PFSK-1 (cell line): ENCODE data around the gene ABHD14A.

Experiments used
- FOXP2 ChIP-seq: optimal IDR thresholded peaks from 2 replicates; pipeline ENCODE3; 2011; ENCODE audit warnings: borderline replicate concordance, control low read depth, inconsistent platforms; ENCODE audit not compliant: insufficient read depth; ENCODE audit errors: extremely low read length, extremely low read depth
- POLR2AphosphoS5 ChIP-seq: IDR thresholded peaks from 2 replicates; pipeline ENCODE4 v1.6.1; 2012; ENCODE audit warnings: low read depth, mild to moderate bottlenecking, control low read depth, low read length, moderate library complexity
- REST ChIP-seq, 2 experiments: IDR thresholded peaks; 2 replicates each; pipeline versions ENCODE4 v1.6.1 to v1.8.0; 2011 to 2012; ENCODE audit warnings: low read depth in 2 of 2, low read length in 2 of 2, control low read depth in 1 of 2, inconsistent platforms in 1 of 2, mild to moderate bottlenecking in 1 of 2, moderate library complexity in 1 of 2; ENCODE audit not compliant: insufficient read depth in 1 of 2
- SIN3A ChIP-seq: IDR thresholded peaks from 2 replicates; pipeline ENCODE4 v1.6.1; 2012; ENCODE audit warnings: mild to moderate bottlenecking, low read length, moderate library complexity, borderline replicate concordance; ENCODE audit not compliant: insufficient read depth
- TAF1 ChIP-seq: IDR thresholded peaks from 2 replicates; pipeline ENCODE4 v1.6.1; 2012; ENCODE audit warnings: low read length, control low read depth, borderline replicate concordance; ENCODE audit not compliant: insufficient read depth

DNA sequence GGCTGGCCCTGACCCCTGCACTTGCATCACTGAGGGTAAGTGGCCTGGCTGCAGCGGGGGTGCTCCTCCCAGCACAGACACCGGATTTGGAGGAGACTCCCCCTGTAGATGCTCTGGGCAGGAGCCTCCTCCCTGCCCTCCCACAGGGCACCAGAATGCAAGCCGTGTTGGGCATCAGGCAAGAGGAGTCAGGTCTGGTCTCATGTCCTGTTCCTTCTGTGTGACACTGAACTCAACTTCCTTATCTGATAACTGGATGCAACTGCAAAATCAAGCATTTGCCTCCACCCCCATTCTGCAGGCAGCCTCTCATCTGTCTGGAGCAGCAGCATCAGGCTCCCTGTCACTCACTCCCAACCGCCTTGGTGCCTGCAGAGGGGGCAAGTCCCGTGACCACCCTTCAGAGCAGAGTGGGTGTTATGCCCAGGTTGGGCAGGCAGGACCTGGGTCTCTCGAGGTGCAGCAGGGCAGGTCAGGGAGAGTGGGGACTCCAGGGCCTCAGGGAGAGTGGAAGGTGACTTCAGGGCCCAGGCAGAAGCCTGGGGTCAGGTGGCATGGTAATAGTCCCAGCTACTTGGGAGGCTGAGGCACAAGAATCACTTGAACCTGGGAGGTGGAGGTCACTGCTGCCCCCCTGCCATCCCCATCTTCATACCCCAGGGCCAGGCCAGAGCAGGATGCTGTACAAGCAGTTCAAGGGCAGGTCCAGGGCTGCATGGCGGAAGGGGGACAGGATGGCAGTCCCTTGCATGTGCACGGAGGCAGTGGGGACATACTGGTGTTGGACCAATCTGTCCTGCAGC, 31.4 kb downstream of the ABHD14A start:
- TF ChIP-seq FOXP2, result no peak
- TF ChIP-seq POLR2AphosphoS5, result no peak
- TF ChIP-seq SIN3A, result no peak
- TF ChIP-seq REST (IDR thresholded peaks at IDR 0.05; ENCODE audit: insufficient read depth in 1 of 2, low read depth in 2 of 2, low read length in 2 of 2), result no peak
- no peak for TF ChIP-seq TAF1
